Measurements from ENCODE around the gene NLGN4Y.
A peak's percentile ranks its signal among the peaks of the same experiment; 100 is the strongest.
"Not testable (repeated sequence)": the region's sequence is repeated elsewhere in the genome, so short reads cannot be mapped to it uniquely, and the experiment has no call there.

Gene NLGN4Y

GRCh38 chrY:14837466-14837865 lies 313.1 kb downstream of the NLGN4Y start:
- no peak for DNase-seq

GRCh38 chrY:14850734-14851133 lies 326.4 kb downstream of the NLGN4Y start:
- DNase-seq = peak; percentile 29

GRCh38 chrY:14860448-14860847 lies 336.1 kb downstream of the NLGN4Y start:
- no peak for DNase-seq

- not testable (repeated sequence) for DNase-seq
Measured at GRCh38 chrY:14861033-14861432, 336.7 kb downstream of the NLGN4Y start.

GRCh38 chrY:14871971-14872370 lies 347.6 kb downstream of the NLGN4Y start:
- no peak for DNase-seq

Data from EL (cell line).